ENCODE measurements around the gene EFNA4. TPM values are rescaled to one million over a fixed set of nuclear protein-coding genes. Genes with fewer than 3 reads are reported as not detected.

EFNA4 gene
- total and polyA plus RNA-seq, 2 of the 4 experiments (the other 2 are of a cell fraction), result 3.8 to 11.8 TPM

DNA sequence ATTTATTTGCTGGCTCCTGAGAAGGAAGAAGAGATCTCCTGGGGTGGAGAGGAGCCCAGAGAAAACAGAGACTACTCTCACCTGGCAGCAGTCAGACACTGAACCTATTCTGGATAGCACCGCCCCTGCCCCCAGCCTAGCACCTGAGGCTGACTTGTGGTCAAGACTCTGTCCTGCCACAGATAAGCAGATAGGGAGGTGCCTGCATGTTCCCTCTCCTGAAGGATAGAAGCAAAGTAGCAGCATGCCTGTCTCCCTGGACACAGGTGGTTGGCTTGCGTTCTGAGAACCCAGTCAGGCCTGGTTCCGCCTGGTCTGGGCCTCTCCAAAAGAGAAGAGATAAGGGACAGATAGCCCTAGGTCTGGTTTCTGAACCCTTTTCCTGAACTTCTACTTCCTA lies 13.8 kb downstream of the EFNA4 start:
- dilution Hi-C loops (cut with HindIII; ENCODE audit: low sequenced_read_pairs, unreplicated experiment) (no loop called here), intact Hi-C loops (cut with micrococcal nuclease) (no loop called here), in situ Hi-C loops (cut with MboI; ENCODE audit: low sequenced_read_pairs) (no loop called here)
- no peak overlapping the region for H3K18ac ChIP-seq (ENCODE audit: low read depth, low read length)
- no peak overlapping the region for H3K9ac ChIP-seq (ENCODE audit: low read depth, low read length)
- H3K9me3 ChIP-seq (ENCODE audit: control insufficient read depth, insufficient read depth, low read length), result no peaks in the 10 kb centered on the region
- no peak overlapping the region for H4K8ac ChIP-seq (ENCODE audit: low read depth in 2 of 2, low read length in 2 of 2)
- H3K4me2 ChIP-seq (ENCODE audit: low read depth, low read length), result no peak overlapping the region
- H2AFZ ChIP-seq (replicated peaks; ENCODE audit: low read length, poor library complexity), result no peak overlapping the region
- no peaks in the 10 kb centered on the region for H3K36me3 ChIP-seq (ENCODE audit: control insufficient read depth, insufficient read depth, low read length)
- H2BK5ac ChIP-seq (ENCODE audit: low read depth, low read length, poor library complexity, severe bottlenecking), result no peak overlapping the region
- no peak overlapping the region for H2BK20ac ChIP-seq (ENCODE audit: low read depth, low read length)
- no peak for TF ChIP-seq BHLHE40 (IDR thresholded peaks at IDR 0.05; ENCODE audit: low read depth, low read length)
- no peak overlapping the region for H3K4me3 ChIP-seq (ENCODE audit: insufficient read depth, low read depth, low read length)
- POLR2A ChIA-PET (ENCODE audit: unreplicated experiment), result no interaction called here
- no peak overlapping the region for H3K4ac ChIP-seq (ENCODE audit: low read depth, low read length)
- WGBS, 2 experiments (ENCODE audit: extremely low coverage in 2 of 2, insufficient read length in 1 of 2), result 87% methylated on average over 3 of the region's 3 CpGs; no CpG with 5 or more reads in 1 of the 2 experiments
- peaks cover 67% of the 10 kb centered on the region for H3K27me3 ChIP-seq (ENCODE audit: control insufficient read depth, insufficient read depth, low read length)
- no peak overlapping the region for H2BK120ac ChIP-seq (ENCODE audit: low read depth, low read length)
- CTCF ChIA-PET, result no interaction called here
- no peaks in the 10 kb centered on the region for H3K79me1 ChIP-seq (ENCODE audit: low read depth in 1 of 2, low read length in 2 of 2)
- H2AK9ac ChIP-seq (replicated peaks; ENCODE audit: low read depth, low read length, poor library complexity), result no peak overlapping the region
- H3K23ac ChIP-seq (ENCODE audit: low read depth, low read length), result no peak overlapping the region
- H3K4me1 ChIP-seq (ENCODE audit: control insufficient read depth, insufficient read depth, low read length), result peaks cover 6% of the 10 kb centered on the region; the same call in 1 of the 2 replicates
- H3K56ac ChIP-seq (ENCODE audit: extremely low read depth, insufficient read depth, low read length), result no peak overlapping the region
- H3K27ac ChIP-seq (ENCODE audit: insufficient read depth, low read length), result no peak overlapping the region
- H3K9me1 ChIP-seq (ENCODE audit: insufficient read depth, low read length), result 0 out of 2 replicates have a peak, but pooled peaks cover 3% of the 10 kb centered on the region
- no peak overlapping the region for H2AK5ac ChIP-seq (ENCODE audit: low read depth, low read length)
- no peak overlapping the region for H4K91ac ChIP-seq (ENCODE audit: insufficient read depth, low read depth, low read length)
- H4K20me1 ChIP-seq (ENCODE audit: insufficient read depth, low read length), result peaks cover 11% of the 10 kb centered on the region
- ATAC-seq (ENCODE audit: low read depth), result no peak
- H4K5ac ChIP-seq (ENCODE audit: low read depth, low read length), result no peak overlapping the region
- no peak overlapping the region for H2BK15ac ChIP-seq (ENCODE audit: low read depth, low read length)
- DNase-seq, result no peak
- no peak overlapping the region for H3K14ac ChIP-seq (replicated peaks; ENCODE audit: low read depth, low read length)
- BruUV-seq (replicated peaks), result no TSS peak
